ENCODE data around the gene DYRK4.
"Not testable (repeated sequence)": the region's sequence is repeated elsewhere in the genome, so short reads cannot be mapped to it uniquely, and the experiment has no call there.

DNA sequence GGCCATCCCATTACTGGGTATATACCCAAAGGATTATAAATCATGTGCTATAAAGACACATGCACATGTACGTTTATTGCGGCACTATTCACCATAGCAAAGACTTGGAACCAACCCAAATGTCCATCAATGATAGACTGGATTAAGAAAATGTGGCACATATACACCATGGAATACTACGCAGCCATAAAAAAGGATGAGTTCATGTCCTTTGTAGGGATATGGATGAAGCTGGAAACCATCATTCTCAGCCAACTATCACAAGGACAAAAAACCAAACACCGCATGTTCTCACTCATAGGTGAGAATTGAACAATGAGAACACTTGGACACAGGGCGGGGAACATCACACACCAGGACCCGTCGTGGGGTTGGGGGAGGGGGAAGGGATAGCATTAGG lies 38.6 kb upstream of the DYRK4 start:
- not testable (repeated sequence) for TF ChIP-seq SUZ12 (IDR thresholded peaks at IDR 0.05; ENCODE audit: extremely low read depth, insufficient read depth, insufficient read length); YY1 (IDR thresholded peaks at IDR 0.05; ENCODE audit: insufficient read depth, insufficient read length)

Measured in NT2/D1 (cell line).